ENCODE results near the gene GRIK3. TPM values are rescaled to one million over a fixed set of nuclear protein-coding genes. Genes with fewer than 3 reads are reported as not detected.

Gene GRIK3
- total RNA-seq, 2 donors from 2014 or later: 0.30 to 0.55 TPM

DNA sequence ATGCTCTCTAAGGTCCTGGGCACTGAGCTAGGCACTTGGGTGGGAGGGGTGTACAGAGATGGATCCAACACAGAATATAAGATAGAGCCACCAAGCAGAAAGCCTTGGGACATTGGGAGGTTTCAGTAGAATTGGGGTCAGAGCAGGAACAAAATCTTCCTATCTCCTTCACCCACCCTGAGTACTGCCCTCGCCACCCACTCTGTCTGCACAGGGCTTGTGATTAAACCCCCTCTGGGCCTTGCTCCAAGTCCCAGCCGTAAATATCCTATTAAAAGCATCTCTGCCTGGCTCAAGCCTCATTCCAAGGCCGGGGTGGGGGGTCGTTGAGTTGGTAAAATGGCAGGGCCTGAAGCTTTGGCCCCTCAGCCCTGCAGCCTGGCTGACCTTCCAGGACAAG, 166.7 kb downstream of the GRIK3 start:
- Histone ChIP-seq H3K4me3 (no peak overlapping the region), H3K36me3 (no peaks in the 10 kb centered on the region), H3K9me3 (no peaks in the 10 kb centered on the region), H3K27me3 (no peaks in the 10 kb centered on the region), H3K27ac (no peak overlapping the region), H3K4me1 (no peaks in the 10 kb centered on the region)
- TF ChIP-seq, protein P1, sequence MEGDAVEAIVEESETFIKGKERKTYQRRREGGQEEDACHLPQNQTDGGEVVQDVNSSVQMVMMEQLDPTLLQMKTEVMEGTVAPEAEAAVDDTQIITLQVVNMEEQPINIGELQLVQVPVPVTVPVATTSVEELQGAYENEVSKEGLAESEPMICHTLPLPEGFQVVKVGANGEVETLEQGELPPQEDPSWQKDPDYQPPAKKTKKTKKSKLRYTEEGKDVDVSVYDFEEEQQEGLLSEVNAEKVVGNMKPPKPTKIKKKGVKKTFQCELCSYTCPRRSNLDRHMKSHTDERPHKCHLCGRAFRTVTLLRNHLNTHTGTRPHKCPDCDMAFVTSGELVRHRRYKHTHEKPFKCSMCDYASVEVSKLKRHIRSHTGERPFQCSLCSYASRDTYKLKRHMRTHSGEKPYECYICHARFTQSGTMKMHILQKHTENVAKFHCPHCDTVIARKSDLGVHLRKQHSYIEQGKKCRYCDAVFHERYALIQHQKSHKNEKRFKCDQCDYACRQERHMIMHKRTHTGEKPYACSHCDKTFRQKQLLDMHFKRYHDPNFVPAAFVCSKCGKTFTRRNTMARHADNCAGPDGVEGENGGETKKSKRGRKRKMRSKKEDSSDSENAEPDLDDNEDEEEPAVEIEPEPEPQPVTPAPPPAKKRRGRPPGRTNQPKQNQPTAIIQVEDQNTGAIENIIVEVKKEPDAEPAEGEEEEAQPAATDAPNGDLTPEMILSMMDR (IDR thresholded peaks at IDR 0.05): no peak
- DNase-seq (ENCODE audit: low spot score): no peak

DNA sequence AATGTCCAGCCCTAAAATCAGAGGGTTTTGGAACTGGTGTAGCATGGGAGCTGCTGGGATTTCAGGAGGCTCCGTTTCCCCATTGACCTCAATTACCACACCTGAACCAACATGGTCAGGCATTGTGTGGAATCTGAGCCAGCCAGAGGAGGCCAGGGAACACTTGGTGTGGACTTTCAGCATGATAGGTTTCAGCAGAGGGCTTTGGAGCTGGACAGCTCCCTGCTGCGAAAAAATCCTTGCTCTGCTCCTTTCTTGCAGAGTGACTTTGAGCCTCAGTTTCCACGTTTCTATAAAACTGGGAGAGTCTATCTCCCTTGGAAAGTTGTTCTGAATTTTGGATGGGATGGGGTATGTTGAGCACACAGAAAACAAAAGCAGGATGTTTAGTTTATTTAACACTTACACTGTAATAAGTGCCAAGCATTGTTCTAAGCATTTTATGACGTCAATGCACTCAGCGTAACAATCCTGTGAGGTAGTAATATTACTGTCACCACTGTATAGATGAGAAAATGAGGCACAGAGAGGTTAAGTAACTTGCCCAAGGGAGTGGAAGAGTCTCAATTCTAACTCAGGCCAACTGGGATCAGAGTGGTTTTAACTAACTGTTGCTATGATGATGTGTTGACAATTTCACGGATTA, 168.0 kb downstream of the GRIK3 start:
- no peak overlapping the region for H3K4me3 ChIP-seq
- no peaks in the 10 kb centered on the region for H3K4me1 ChIP-seq
- TF ChIP-seq, protein P1 (IDR thresholded peaks at IDR 0.05): no peak
- no peak for DNase-seq (ENCODE audit: low spot score)
- no peaks in the 10 kb centered on the region for H3K36me3 ChIP-seq
- H3K9me3 ChIP-seq: no peaks in the 10 kb centered on the region
- H3K27ac ChIP-seq: no peak overlapping the region
- H3K27me3 ChIP-seq: no peaks in the 10 kb centered on the region

DNA sequence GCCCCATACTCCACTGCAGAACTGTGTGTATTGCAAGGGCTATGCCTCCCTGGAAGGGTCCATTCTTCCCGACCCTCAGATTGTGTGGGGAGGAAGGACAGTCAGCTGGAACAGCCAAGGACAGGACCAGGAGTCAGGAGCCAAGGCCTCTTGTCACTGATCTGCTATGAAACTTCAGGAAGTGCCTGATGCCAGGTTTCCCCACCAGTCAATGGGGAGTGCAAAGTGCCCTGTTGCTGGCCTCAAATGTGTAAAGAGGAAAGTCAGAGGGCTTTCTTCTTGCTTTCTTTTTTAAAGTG, 168.8 kb downstream of the GRIK3 start:
- DNase-seq (ENCODE audit: low spot score): no peak
- Histone ChIP-seq H3K4me1 (no peaks in the 10 kb centered on the region), H3K4me3 (no peak overlapping the region), H3K9me3 (no peaks in the 10 kb centered on the region), H3K27me3 (no peaks in the 10 kb centered on the region), H3K36me3 (no peaks in the 10 kb centered on the region), H3K27ac (no peak overlapping the region)
- TF ChIP-seq, protein P1 (IDR thresholded peaks at IDR 0.05): no peak

DNA sequence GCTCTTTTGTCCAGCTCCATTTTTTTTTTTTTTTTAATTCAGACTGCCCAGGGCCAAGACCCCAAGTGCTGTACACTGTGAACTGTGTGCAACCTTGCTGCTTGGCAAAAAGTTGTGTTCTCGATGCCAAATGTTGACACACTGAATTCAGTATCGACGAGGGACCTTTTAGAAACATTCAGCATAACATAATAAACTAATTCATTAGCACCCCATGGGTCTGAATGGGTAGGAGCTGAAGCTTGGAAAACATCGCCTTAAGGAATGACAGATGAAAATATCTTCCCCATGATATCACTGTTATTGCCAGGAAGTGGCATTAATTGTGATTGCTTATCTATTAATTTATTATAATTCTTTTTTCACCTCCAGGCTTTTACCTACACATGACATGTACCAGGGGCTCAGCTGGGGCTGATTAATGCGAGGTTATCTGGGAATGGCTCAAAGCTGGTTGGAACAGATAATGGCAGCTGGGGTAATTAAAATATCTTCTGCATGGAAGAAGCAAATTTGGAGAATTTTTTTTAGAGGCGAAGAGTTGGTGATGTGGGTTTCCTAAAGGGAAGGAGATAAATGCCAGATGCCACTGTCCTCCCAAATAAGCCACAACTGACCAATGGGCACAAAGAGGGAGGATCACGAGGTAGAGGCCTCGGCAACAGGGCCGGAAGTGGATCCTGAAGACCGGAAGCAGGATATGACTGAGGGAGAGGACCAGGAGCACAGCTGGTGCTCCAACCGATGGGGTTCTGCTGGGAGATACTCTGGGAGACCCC, 169.3 kb downstream of the GRIK3 start:
- no peak overlapping the region for H3K27ac ChIP-seq
- no peaks in the 10 kb centered on the region for H3K4me1 ChIP-seq
- DNase-seq (ENCODE audit: low spot score): no peak
- H3K4me3 ChIP-seq: no peak overlapping the region
- no peaks in the 10 kb centered on the region for H3K9me3 ChIP-seq
- H3K36me3 ChIP-seq: no peaks in the 10 kb centered on the region
- TF ChIP-seq, protein P1 (IDR thresholded peaks at IDR 0.05): no peak
- H3K27me3 ChIP-seq: no peaks in the 10 kb centered on the region

DNA sequence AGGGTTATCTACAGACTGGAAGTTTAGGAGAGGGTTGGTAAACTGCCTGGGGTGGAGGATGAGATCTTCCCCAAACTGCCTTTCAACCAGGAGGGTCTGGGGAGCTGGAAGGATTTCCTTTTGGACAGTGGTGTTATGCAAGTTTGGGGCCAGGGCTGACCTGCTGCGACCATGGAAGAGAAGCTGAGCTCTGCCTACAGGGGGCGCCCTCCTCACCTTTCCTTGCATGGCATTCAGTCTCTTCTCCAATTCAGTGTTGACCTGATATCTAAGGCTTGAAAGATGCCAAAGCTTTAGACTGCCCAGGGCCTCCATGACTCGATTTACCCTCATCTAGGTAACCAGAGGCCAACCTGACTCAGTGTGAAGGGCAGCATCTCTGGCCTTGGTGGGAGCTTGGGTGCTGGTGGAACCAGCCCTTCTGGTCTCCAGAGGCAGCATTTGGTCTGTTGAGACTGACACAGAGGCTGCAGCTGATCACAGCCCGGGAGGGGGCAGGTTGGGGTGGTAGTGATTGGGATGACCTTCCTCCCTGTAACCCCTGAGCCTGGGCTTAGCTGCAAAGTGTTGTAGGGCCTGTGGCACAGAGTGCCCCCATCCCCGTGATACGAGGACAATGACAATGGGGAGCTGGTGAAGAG, 170.0 kb downstream of the GRIK3 start:
- TF ChIP-seq, protein P1 (IDR thresholded peaks at IDR 0.05): no peak
- Histone ChIP-seq H3K27me3 (no peaks in the 10 kb centered on the region), H3K27ac (no peak overlapping the region), H3K4me1 (no peaks in the 10 kb centered on the region), H3K9me3 (no peaks in the 10 kb centered on the region), H3K36me3 (no peaks in the 10 kb centered on the region), H3K4me3 (no peak overlapping the region)
- no peak for DNase-seq (ENCODE audit: low spot score)
